ENCODE measurements around the gene CCDC80.
A peak's percentile ranks its signal among the peaks of the same experiment; 100 is the strongest.
"Not testable (repeated sequence)": the region's sequence is repeated elsewhere in the genome, so short reads cannot be mapped to it uniquely, and the experiment has no call there.

CCDC80 gene

DNA sequence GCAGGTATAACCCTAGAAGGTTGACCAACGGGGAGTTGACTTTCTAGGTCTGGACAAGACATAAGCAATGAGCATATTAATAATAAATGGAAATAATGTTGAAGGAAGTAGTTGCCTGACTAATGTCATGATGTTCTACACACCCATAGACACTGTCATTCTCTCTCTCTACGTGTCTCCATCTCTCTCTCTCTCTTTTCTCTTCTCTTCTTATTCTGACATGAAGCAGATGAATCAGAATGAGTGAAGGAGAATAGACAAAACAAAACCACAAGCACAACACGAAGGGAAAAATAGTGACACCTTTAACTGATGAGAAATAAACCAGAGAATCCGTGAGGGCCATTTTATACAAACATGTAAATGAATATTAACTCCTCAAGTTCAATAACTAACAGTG, 26.7 kb upstream of the CCDC80 start:
- no peak for FAIRE-seq
- no peak for DNase-seq (ENCODE audit: low spot score)

DNA sequence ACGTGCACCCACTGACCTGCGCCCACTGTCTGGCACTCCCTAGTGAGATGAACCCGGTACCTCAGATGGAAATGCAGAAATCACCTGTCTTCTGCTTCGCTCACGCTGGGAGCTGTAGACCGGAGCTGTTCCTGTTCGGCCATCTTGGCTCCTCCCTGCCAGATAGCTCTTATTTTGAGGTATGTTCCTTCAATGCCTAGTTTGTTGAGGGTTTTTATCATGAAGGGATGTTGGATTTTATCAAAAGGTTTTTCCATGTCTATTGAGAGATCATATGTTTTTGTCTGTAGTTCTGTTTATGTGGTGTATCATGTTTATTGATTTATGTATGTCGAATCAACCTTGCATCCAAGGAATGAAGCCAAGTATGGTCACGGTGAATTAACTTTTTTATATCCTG, 24.1 kb upstream of the CCDC80 start:
- not testable (repeated sequence) for DNase-seq (ENCODE audit: low spot score); FAIRE-seq

DNA sequence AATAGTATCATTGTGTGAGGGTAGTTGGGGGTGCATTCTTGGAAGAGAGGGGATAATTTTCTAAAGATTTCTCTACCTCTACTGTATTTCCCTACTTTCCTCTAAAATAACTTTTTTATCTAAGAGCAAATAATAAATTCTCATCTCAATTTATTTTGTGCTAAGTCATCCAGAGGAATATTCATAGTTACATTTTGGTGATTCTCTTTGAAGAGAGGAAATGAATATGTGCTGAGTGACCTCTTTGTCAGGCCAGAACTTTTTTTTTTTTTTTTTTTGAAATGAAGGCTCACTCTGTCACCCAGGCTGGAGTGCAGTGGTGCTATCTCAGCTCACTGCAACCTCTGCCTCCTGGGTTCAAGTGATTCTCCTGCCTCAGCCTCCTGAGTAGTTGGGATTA, 15.1 kb upstream of the CCDC80 start:
- DNase-seq (ENCODE audit: low spot score) (no peak), FAIRE-seq (no peak)

DNA sequence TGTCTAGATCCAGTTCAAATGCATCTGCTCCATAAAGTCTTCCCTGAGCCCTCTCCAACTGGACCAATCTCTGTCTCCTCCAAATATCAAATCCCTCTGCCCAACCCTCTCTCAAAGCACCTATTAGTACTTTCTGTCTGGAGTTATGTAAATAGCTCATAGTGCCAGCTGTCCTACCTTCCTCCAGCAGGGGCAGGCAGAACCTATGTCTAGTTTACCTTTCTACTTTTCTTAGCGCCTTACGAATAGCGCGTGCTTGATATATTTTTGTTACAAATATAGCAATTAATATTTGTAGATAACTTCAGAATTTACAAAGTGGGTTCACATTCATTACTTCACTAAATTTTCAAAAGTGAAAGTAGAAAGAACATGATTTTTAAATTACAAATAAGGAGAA, 14.0 kb upstream of the CCDC80 start:
- FAIRE-seq (no peak), DNase-seq (ENCODE audit: low spot score) (no peak)

DNA sequence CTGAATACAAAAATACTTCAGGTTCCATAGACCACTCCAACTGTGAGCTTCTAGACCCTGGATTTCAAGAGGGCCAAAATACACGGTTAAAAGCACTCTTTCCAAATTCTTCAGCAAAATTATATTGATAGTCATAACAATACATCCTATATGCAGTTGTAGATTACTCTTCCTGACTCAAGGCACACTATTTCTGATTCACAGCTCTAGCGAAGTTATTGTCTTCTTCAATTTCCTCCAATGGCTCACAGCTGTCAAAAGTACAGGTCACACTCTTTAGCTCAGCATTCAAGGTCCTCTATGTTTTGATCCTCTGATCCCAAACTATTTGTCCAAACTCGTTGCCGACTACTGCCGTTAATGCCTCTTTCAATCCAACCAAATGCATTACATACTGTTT, 13.5 kb upstream of the CCDC80 start:
- no peak for FAIRE-seq
- DNase-seq (ENCODE audit: low spot score) = peak; percentile 32

DNA sequence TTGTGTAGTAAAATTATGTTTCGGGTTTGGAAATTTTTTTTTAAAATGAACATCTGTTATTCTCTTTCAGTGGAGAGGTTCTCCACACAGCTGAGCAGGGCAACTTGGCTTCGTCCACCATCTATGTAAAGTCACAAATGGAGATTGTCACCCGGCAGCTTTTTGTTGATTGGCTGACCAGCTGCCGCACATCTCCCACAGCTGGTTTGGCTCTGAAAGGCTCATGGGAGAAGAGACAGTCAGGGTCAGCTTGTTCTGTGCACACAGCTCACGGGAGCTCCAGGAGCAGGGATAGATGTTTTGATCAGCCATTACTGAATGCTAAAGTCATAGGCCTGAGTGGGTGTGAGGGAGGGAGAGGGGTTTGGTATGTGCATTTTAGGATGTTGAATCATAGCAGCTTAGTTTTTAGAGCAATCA, 12.9 kb upstream of the CCDC80 start:
- DNase-seq (ENCODE audit: low spot score) (peak; percentile 91), FAIRE-seq (no peak)

DNA sequence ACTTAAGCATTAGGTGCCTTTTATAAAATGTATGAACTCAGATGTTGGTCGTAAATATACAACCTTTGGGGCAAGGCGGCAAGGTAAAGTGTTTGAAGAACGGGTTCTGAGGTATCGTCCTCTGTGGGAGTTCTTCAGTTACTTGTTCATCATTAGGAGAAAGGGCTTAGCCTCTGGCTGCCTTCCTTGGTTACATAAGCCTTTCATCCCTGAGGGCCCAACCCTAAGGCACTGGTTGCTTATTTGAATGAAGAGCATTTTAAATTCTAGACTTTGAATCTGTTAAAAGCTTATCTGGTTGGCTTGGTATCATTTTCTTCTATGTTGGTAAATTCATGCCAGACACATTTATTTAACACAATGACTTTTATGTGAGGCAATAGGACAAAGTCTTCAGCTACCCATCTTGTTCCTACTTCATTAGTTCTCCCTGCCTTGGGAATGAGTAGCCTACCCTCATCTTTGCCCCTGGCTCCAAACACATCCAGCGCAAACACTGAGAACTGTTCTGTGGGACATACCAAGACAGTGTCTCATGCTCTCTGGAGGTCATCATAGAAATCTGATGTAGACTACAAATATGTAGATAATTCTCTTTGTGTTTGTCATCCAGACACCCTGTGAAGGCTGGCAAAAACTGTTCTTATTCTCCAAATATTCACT, 12.4 kb upstream of the CCDC80 start:
- DNase-seq (ENCODE audit: low spot score) (peak; percentile 97), FAIRE-seq (peak; percentile 96)

DNA sequence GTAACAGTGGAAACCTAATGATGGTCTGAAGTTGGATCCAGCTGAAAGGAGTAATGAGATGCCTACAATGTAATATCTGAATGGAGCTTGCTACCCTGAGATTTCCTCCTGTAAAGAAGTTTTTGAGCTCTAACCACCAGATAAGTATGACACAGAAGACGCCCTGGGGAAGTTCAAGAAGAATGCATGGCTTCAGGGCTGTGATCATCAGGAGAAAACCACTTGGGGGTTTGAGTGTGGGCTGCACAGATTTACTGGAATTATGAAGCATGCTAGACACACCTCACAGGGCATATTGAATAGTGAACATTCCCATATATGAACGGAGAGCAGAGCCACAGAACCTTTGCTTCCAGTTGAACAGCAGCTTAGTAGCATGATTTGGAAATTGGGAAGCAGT, 10.6 kb upstream of the CCDC80 start:
- peak; percentile 64 for DNase-seq (ENCODE audit: low spot score)
- peak; percentile 72 for FAIRE-seq

DNA sequence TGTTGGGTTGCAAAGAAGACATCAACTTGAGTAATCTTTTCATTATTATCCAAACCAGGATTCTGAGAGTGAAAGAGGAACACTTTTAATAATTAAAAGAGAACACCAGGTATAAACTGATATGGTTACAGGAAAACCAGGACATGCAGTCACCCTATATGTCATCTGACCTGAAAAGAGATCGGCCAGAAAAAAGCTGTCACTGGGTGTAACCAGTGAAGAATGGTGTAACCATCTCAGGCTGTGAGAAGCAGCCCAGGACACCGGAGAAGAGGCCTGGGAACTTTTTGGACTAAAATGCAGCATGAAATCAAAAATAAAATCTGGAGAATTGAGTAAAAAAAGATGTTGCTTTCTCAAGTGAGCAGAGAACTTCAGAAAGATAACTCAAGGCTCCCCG, 10.1 kb upstream of the CCDC80 start:
- DNase-seq (ENCODE audit: low spot score) (no peak), FAIRE-seq (peak; percentile 65)

DNA sequence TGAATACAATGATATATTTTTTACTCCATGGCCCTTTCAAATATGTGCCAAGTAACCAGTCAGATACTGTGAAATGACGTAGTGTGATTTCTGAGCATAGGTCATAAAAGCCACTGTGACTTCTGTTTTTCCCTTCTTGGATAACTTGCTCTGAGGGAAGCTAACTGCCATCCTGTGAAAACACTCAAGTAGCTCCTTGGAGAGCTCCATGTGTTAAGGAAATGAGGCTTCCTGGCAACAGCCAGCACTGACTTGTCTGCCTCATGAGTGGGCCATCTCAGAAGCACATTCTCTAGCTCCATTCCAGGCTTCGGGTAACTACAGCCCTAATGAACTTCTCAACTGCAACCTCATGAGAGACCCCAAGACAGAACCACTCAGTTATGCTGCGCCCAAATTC, 9.5 kb upstream of the CCDC80 start:
- FAIRE-seq (no peak), DNase-seq (ENCODE audit: low spot score) (no peak)

DNA sequence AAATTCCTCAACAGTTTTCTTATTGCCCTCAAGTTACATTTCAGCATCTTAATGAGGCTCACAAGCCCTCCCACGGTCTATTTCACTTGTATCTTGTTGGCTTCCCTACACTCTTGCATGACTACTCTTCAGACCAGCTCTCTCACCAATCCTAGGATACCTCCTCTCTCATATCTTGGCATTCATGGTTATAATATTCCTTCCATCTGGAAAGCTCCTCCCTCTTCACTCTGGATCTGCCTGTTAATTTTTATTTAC, 8.5 kb upstream of the CCDC80 start:
- peak; percentile 91 for FAIRE-seq
- peak; percentile 88 for DNase-seq (ENCODE audit: low spot score)

DNA sequence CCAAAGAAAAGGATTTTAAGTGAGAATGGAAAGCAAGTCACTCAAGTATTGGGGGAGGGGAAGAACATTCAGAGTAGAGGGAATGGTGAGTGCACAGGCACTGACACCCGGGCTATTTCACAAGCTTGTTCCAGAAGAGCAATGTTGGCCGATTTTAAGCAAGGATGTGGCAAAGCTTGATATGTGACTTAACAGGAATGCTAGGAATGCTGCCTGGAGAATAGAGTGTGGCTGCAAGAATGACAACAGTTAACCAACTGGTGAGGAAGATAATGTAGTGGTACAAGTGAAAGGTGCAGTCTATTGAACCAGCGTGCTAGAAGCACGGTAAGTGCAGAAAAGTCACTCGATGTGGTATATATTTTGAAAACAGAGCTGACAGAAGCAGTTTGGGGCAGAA, 6.2 kb upstream of the CCDC80 start:
- DNase-seq (ENCODE audit: low spot score) = peak; percentile 99
- FAIRE-seq = peak; percentile 96

DNA sequence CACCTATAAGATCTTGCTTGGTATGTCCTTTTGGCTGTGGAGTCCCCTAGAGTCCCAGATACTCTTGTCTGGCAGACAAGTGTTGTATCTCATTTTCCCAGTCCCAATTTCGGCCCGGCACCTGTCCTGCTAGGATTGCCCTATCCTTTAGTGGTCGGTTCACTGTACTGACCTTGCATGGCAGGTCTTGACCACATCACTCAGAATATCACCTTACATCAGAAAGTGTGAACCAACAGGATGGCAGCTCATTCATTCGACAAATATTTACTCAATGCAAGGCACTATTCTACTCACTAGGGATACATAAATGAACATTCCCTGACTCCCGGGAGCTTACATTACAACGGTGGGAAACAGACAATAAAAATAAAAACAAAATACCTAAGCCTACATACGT, 5.7 kb upstream of the CCDC80 start:
- DNase-seq (ENCODE audit: low spot score) (peak; percentile 57), FAIRE-seq (no peak)

DNA sequence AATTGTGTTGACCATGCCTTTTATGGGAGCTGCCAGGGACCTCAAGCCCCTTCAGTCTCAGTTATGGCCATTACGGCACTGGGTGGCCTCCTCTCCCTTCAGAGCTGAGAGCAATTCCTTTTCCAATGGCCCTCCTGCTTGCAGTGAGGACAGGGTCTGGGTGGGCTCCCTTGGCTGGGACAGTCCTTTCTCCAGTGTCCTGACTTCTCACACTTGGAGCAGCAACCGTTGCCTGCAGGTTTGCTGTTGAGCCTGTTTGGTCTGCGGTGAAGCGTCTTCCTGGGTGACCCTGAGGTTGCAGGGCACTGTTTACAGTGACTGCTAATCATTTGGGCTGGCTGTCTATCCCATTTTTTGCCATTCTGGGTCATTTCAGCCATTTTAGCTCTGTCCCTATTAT, 3.5 kb upstream of the CCDC80 start:
- FAIRE-seq (no peak), DNase-seq (ENCODE audit: low spot score) (no peak)

DNA sequence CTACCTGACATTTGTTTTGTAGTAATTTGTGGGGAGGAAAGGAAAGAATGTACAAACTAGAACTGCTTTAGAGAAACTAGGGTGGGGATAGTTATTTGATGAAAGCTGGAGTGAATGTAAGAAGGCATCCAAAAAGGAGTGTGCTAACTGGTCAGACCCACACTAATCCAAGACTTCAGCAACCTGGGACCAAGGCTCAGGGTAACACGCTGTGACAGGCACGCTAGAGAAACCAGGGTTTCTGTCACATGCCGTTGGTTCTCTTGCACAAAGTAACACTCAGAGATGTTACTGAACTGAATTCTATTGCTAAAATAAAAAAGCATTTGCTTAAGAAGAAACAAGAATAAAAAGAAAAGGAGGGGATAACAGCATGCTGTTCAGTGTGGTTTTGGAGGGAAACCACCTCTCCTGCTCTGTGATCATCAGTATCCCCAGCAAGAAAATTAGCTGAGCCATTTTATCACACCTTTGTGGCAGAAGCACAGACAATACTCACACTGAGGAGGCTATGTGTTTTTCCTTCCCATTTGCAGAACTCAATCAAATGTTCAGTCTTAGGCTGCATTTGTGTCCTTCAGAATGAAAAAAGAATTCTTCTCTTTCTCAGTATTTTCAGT, 2.8 kb upstream of the CCDC80 start:
- FAIRE-seq (no peak), DNase-seq (ENCODE audit: low spot score) (no peak)

DNA sequence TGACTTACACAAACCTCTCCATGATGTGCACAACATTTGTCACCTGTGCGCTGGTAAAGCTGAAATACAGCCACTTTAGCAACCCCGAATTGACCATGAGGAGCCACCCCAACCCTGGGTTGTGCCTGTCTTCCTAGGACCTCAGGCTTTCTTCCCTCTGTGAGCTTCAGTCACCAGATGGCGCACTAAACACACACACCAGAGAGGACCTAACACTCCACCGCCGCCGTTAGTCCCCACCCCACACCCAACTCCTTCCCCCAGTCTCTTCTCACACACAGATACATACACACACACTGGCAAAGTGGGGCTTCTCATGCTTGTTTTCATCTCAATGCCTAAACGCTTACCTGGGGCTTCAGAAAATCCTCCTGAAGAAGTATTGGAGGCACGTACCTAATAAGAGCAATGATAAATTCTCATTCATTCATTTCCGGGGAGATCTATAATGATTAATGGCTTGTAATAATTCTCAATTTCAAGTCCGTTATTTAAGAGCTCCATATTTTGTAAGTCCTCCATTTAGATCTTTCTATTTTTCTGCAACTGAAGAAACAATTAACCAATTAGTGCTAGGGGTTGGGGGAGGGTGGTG, 2.1 kb upstream of the CCDC80 start:
- peak; percentile 51 for FAIRE-seq

DNA sequence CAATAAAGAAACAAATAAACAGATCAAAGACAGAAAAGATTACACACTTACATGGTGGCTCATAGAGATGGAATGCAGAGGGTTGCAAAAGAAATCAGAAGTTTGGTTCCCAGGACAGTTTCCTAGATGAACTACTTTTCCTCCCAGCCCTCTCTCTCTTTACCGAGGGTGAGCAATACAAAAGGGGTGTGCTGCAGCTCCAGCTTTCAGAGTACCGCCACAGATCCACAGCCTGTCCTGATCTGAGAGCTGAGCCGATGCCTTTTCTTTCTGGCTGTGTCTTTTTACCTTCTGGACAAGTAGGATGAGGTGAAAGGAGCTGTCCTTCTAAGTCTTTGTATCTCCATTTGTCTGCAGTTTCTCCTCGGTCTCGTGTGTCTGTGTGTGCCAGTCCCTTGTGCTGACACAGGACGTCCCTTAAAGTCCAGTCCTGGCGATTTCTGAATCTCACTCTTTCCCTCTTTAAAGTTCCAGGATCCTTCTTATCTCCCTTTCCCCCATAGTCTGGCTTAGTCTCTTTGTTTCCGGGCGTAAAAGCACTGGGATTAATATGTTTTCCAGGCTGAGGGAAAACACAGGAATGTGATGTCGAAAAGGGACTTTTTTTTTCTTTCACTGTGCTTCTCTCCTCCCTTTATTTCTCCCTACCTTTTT, 540 bp downstream of the CCDC80 start:
- FAIRE-seq = peak; percentile 21
- DNase-seq (ENCODE audit: low spot score) = peak; percentile 62

More for the DNA sequence above, 2.1 kb upstream of the CCDC80 start:
- DNase-seq (ENCODE audit: low spot score) = peak; percentile 87

DNA sequence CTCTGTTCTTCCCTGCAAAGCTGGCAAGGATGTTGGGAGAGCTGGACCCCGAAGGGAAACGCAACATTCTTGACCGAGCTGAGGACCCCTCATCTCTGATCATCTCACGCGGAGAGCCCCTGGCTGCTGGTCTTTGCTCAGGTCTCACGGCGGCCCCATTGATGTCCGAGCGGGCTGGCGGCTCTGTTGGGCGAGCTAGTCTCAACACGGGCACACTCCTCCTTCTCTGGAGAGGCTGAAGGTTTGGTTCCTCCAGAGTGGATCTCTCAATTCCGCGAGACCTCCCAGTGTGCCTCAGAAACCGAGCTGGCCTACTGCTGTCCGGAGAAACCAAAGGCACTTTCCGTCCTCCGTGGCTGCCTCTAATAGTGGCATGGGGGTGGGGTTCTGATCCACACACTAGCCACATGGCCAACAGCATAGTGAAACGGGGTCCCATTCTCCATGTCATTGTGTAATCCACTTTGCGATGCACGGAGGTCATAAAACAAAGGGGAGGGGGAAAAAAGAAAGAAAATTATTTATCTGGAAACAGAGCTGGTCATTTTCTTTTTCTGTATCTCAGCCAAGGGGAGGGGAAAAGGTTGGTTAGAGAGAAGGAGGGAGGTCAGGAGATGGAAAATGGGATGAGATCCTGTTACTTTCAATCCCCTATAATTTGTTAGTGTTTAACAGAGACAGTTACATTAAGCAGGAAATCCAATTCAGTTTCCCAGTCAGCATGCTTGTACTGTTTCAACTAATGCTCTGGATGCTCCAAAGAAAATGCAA, 1.3 kb downstream of the CCDC80 start:
- no peak for FAIRE-seq
- no peak for DNase-seq (ENCODE audit: low spot score)

DNA sequence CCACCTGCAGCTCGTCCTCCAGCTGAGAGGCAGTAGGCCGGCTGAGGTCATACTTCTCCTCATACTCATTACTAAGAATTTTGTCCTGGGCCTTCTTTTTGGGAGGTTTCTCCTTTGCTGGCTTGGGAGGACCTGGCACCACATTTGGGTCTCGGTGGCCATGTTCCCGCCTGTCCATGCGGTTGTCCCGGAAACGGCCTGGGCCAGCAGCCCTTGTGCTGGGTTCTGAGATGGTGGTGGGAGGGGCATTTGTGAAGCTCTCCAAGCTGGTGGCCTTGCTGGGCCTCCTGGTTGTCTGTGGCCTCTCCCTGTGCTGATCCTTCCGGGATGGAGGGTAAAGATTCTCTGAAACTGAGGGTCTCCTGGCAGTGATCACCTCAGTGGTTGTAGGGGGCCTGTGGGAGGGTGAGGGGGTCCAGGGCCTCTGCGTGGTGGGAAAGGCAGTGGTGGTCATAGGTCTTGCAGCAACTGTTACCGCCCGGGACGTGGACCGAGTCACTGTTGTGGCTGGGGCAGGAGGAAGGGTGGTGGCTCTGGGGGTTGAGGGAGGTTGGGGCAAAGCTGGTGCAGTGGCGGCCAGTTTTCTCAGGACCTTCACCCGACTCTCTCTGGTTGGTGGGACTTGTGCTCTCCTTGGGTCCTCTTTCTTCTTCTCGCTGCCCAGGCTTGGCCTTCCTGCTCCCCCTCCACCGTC, 2.5 kb downstream of the CCDC80 start:
- FAIRE-seq = no peak
- no peak for DNase-seq (ENCODE audit: low spot score)

DNA sequence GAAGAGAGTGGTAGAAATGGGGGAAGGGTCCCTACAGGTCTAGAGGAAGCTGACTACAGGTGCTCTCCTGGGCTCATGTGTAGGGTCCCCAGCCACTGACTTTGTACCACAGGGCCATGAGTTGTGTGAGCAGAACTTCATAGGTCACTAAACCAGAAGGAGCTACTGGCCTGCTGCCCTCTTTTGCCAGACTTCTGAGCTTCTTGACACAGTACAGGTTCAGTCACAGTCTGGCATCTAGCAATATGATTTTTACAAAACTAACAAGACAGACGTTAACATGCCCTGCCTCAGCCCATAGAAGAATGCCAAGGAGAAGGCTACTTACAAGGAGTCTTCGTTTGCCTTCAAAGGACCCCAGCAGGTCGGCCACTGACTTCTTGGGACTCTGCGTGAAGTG, 3.2 kb downstream of the CCDC80 start:
- no peak for FAIRE-seq
- DNase-seq (ENCODE audit: low spot score) = no peak

DNA sequence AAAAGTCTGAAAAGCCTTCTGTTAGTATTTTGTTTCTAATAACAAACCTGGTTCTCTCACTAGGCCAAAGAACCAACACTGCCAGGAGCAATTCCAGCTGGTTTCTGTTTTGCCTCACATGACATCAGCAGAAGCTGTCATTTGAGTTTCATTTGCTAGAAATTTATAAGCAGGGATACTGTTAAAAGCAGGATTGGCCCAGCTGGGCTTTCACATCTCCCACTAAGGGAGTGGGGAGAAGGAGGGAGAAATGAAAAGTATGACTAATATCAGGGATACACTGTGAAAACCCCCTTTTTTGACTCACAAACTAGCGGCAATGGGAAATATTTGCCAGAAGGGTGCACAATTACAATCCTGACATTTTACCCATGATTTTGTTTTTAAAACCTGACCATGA, 5.3 kb downstream of the CCDC80 start:
- DNase-seq (ENCODE audit: low spot score) (no peak), FAIRE-seq (no peak)
